Neural progenitor cell (in vitro differentiated cells): ENCODE data around the gene WDR93.

ENCODE experiments used
- EZH2 ChIP-seq: fragments of 200-600 bp; sonication (generic); IDR thresholded peaks from 2 replicates; pipeline ENCODE4 v1.6.1; 2017; ENCODE audit warnings: antibody characterized with exemption, mild to moderate bottlenecking, moderate library complexity
- TF ChIP-seq, protein P1 (sequence below): fragments of 200-600 bp; sonication (generic); IDR thresholded peaks from 2 replicates; pipeline ENCODE4 v1.5.1; 2017; ENCODE audit warnings: antibody characterized with exemption, mild to moderate bottlenecking

DNA sequence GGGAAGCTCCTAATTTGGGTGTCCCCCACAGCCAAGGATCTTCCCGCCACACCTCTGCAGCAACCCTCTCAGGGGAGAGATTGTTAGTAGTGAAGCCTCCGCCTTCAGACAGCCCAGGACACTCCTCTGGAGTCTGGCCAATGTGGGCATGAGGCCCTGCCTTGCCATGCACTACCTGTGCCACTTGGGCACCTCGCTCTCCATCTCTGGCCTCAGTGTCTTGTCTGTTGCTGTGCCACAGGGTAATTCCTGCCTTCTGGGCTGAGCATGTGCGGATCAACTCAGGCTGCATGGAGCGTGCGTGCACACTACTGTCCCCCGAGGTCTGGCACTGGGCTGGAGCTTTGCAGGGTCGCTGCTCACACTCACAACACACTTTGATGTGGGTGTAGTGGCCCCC lies 68.4 kb downstream of the WDR93 start:
- TF ChIP-seq EZH2: no peak
- TF ChIP-seq, protein P1, sequence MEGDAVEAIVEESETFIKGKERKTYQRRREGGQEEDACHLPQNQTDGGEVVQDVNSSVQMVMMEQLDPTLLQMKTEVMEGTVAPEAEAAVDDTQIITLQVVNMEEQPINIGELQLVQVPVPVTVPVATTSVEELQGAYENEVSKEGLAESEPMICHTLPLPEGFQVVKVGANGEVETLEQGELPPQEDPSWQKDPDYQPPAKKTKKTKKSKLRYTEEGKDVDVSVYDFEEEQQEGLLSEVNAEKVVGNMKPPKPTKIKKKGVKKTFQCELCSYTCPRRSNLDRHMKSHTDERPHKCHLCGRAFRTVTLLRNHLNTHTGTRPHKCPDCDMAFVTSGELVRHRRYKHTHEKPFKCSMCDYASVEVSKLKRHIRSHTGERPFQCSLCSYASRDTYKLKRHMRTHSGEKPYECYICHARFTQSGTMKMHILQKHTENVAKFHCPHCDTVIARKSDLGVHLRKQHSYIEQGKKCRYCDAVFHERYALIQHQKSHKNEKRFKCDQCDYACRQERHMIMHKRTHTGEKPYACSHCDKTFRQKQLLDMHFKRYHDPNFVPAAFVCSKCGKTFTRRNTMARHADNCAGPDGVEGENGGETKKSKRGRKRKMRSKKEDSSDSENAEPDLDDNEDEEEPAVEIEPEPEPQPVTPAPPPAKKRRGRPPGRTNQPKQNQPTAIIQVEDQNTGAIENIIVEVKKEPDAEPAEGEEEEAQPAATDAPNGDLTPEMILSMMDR: no peak
